Measurements from ENCODE around the gene SNX4. TPM values are rescaled to one million over a fixed set of nuclear protein-coding genes. Genes with fewer than 3 reads are reported as not detected.

SNX4 gene
- total and polyA plus RNA-seq, 4 donors, result 25.9 to 54.6 (median 35.2) TPM

- Histone ChIP-seq H3K4me3 (ENCODE audit: low read depth in 1 of 3, low read length in 3 of 3) (no peak overlapping the region), H3K27me3 (ENCODE audit: control insufficient read depth in 4 of 4, insufficient read depth in 4 of 4, low read length in 3 of 4) (no peaks in the 10 kb centered on the region), H3K9ac (ENCODE audit: low read depth in 1 of 2, low read length in 2 of 2) (no peak overlapping the region), H3K9me3 (ENCODE audit: control insufficient read depth in 4 of 4, low read length in 3 of 4) (no peaks in the 10 kb centered on the region), H3K36me3 (ENCODE audit: control insufficient read depth in 4 of 4, insufficient read depth in 3 of 4, low read depth in 1 of 4, low read length in 3 of 4) (no peaks in the 10 kb centered on the region), H3K27ac (ENCODE audit: low read depth in 1 of 2, low read length in 2 of 2) (no peak overlapping the region), H3K4me1 (ENCODE audit: control insufficient read depth in 4 of 4, insufficient read depth in 4 of 4, low read length in 3 of 4) (no peaks in the 10 kb centered on the region)
- DNase-seq (ENCODE audit: low spot score), result no peak
- 93% methylated on average over 2 of the region's 2 CpGs for WGBS
- TF ChIP-seq EGR1 (IDR thresholded peaks at IDR 0.05; ENCODE audit: low read depth in 2 of 2) (no peak), JUND (IDR thresholded peaks at IDR 0.05) (no peak)
Measured at GRCh38 chr3:125402639-125403038, 117.4 kb downstream of the SNX4 start.

- no peak for DNase-seq (ENCODE audit: low spot score)
- Histone ChIP-seq H3K9ac (ENCODE audit: low read depth in 1 of 2, low read length in 2 of 2) (no peak overlapping the region), H3K4me3 (ENCODE audit: low read depth in 1 of 3, low read length in 3 of 3) (no peak overlapping the region), H3K27me3 (ENCODE audit: control insufficient read depth in 4 of 4, insufficient read depth in 4 of 4, low read length in 3 of 4) (no peaks in the 10 kb centered on the region), H3K36me3 (ENCODE audit: control insufficient read depth in 4 of 4, insufficient read depth in 3 of 4, low read depth in 1 of 4, low read length in 3 of 4) (no peaks in the 10 kb centered on the region), H3K4me1 (ENCODE audit: control insufficient read depth in 4 of 4, insufficient read depth in 4 of 4, low read length in 3 of 4) (no peaks in the 10 kb centered on the region), H3K27ac (ENCODE audit: low read depth in 1 of 2, low read length in 2 of 2) (no peak overlapping the region), H3K9me3 (ENCODE audit: control insufficient read depth in 4 of 4, low read length in 3 of 4) (no peaks in the 10 kb centered on the region)
- TF ChIP-seq SP1 (IDR thresholded peaks at IDR 0.05) (no peak), YY1 (IDR thresholded peaks at IDR 0.05) (no peak), FOXA1 (IDR thresholded peaks at IDR 0.05) (no peak), REST (IDR thresholded peaks at IDR 0.05) (no peak), FOXA2 (IDR thresholded peaks at IDR 0.05) (no peak), EGR1 (IDR thresholded peaks at IDR 0.05; ENCODE audit: low read depth in 2 of 2) (no peak), TAF1 (conservative IDR thresholded peaks at IDR 0.05) (no peak), ATF3 (IDR thresholded peaks at IDR 0.05) (no peak), ZBTB33 (IDR thresholded peaks at IDR 0.05) (no peak), JUND (IDR thresholded peaks at IDR 0.05) (no peak), NR2F2 (IDR thresholded peaks at IDR 0.05) (no peak), MAX (IDR thresholded peaks at IDR 0.05) (no peak), HNF4A (conservative IDR thresholded peaks at IDR 0.05) (no peak)
- 96% methylated on average over 1 of the region's 1 CpG for WGBS
Measured at GRCh38 chr3:125401402-125401801, 118.6 kb downstream of the SNX4 start.

- Histone ChIP-seq H3K27ac (ENCODE audit: low read depth in 1 of 2, low read length in 2 of 2) (no peak overlapping the region), H3K4me1 (ENCODE audit: control insufficient read depth in 4 of 4, insufficient read depth in 4 of 4, low read length in 3 of 4) (no peaks in the 10 kb centered on the region), H3K4me3 (ENCODE audit: low read depth in 1 of 3, low read length in 3 of 3) (no peak overlapping the region), H3K9ac (ENCODE audit: low read depth in 1 of 2, low read length in 2 of 2) (no peak overlapping the region), H3K36me3 (ENCODE audit: control insufficient read depth in 4 of 4, insufficient read depth in 3 of 4, low read depth in 1 of 4, low read length in 3 of 4) (no peaks in the 10 kb centered on the region), H3K27me3 (ENCODE audit: control insufficient read depth in 4 of 4, insufficient read depth in 4 of 4, low read length in 3 of 4) (no peaks in the 10 kb centered on the region), H3K9me3 (ENCODE audit: control insufficient read depth in 4 of 4, low read length in 3 of 4) (no peaks in the 10 kb centered on the region)
- no peak for DNase-seq (ENCODE audit: low spot score)
- 47% methylated on average over 1 of the region's 1 CpG for WGBS
- TF ChIP-seq FOXA1 (IDR thresholded peaks at IDR 0.05) (no peak), ZBTB33 (IDR thresholded peaks at IDR 0.05) (no peak), TAF1 (conservative IDR thresholded peaks at IDR 0.05) (no peak), RXRA (IDR thresholded peaks at IDR 0.05) (no peak), REST (IDR thresholded peaks at IDR 0.05) (no peak), HNF4G (IDR thresholded peaks at IDR 0.05) (no peak), NR2F2 (IDR thresholded peaks at IDR 0.05) (no peak), EGR1 (IDR thresholded peaks at IDR 0.05; ENCODE audit: low read depth in 2 of 2) (no peak), YY1 (IDR thresholded peaks at IDR 0.05) (no peak), HNF4A (conservative IDR thresholded peaks at IDR 0.05) (no peak)
Measured at GRCh38 chr3:125398952-125399351, 121.0 kb downstream of the SNX4 start.
